SK-N-SH (cell line): Measurements from ENCODE around the gene MYL5. TPM values are rescaled to one million over a fixed set of nuclear protein-coding genes. Genes with fewer than 3 reads are reported as not detected.

ENCODE experiments used
- CTCF ChIA-PET: fragments of 300-600, 350-600 bp; formaldehyde crosslinking; extraction: SDS; loops from one replicate; lab custom pipeline; 2021; lab: Yijun Ruan, JAX
- POLR2A ChIA-PET: fragments of 350-600 bp; sonication (Branson Sonifier 250); formaldehyde crosslinking; extraction: SDS; loops from one replicate; lab custom pipeline; 2020; ENCODE audit warnings: antibody characterized with exemption, inconsistent platforms; lab: Yijun Ruan, JAX
- DNase-seq: peaks from one replicate; pipeline ENCODE4 v3.0.0; 2012
- H2AFZ ChIP-seq: fragments of 200-600 bp; sonication (generic); 2 replicates; pipeline ENCODE4 v1.8.1; 2016; ENCODE audit warnings: antibody characterized with exemption, mild to moderate bottlenecking, low read depth
- H3F3A ChIP-seq: fragments of 200-600 bp; sonication (generic); replicated peaks from 2 replicates; pipeline ENCODE3; 2016; ENCODE audit warnings: antibody characterized with exemption, mild to moderate bottlenecking; ENCODE audit not compliant: insufficient read depth
- H3K27ac ChIP-seq, 2 experiments: fragments of 200-500 bp in 1 of 2; fragments of 200-600 bp in 1 of 2; sonication (Bioruptor generic) in 1 of 2; sonication (generic), shearing (Covaris generic) in 1 of 2; 2 replicates each; pipeline versions ENCODE4 v1.5.1 to v1.6.1; 2014 to 2016; ENCODE audit warnings: low read depth in 2 of 2, inconsistent platforms in 1 of 2, low read length in 1 of 2, mild to moderate bottlenecking in 1 of 2, mixed read lengths in 1 of 2
- H3K27me3 ChIP-seq: fragments of 200-600 bp; sonication (generic), shearing (Covaris generic); 2 replicates; pipeline ENCODE4 v1.6.1; 2016; ENCODE audit warnings: mixed run types; ENCODE audit not compliant: insufficient read depth
- H3K36me3 ChIP-seq, 2 experiments: fragments of 200-500 bp in 1 of 2; fragments of 200-600 bp in 1 of 2; sonication (Bioruptor generic) in 1 of 2; sonication (generic) in 1 of 2; replicated peaks in 1 of 2; 2 replicates each; pipeline versions ENCODE3 to v1.5.1; 2014 to 2016; ENCODE audit warnings: low read length in 1 of 2, mild to moderate bottlenecking in 1 of 2; ENCODE audit not compliant: insufficient read depth in 2 of 2, control insufficient read depth in 1 of 2
- H3K4me1 ChIP-seq, 2 experiments: fragments of 200-500 bp in 1 of 2; fragments of 200-600 bp in 1 of 2; sonication (Bioruptor generic) in 1 of 2; sonication (generic), shearing (Covaris generic) in 1 of 2; 2 replicates each; pipeline versions ENCODE4 v1.5.1 to v1.6.1; 2014 to 2016; ENCODE audit warnings: low read depth in 1 of 2, low read length in 1 of 2, mixed run types in 1 of 2; ENCODE audit not compliant: insufficient read depth in 2 of 2, control insufficient read depth in 1 of 2
- H3K4me2 ChIP-seq: fragments of 200-600 bp; sonication (generic), shearing (Covaris generic); 2 replicates; pipeline ENCODE4 v1.6.1; 2017; ENCODE audit warnings: mixed run types
- H3K4me3 ChIP-seq, 2 experiments: fragments of 200-500 bp in 1 of 2; fragments of 200-600 bp in 1 of 2; sonication (Bioruptor generic) in 1 of 2; sonication (generic), shearing (Covaris generic) in 1 of 2; 2 replicates each; pipeline versions ENCODE4 v1.5.1 to v1.8.1; 2014 to 2016; ENCODE audit warnings: low read depth in 2 of 2, inconsistent platforms in 1 of 2, low read length in 1 of 2, mild to moderate bottlenecking in 1 of 2, mixed read lengths in 1 of 2, moderate library complexity in 1 of 2
- H3K79me2 ChIP-seq: fragments of 200-600 bp; sonication (generic); 2 replicates; pipeline ENCODE4 v1.8.1; 2017; ENCODE audit warnings: mild to moderate bottlenecking; ENCODE audit not compliant: insufficient read depth
- H3K9ac ChIP-seq: fragments of 200-600 bp; sonication (generic); 2 replicates; pipeline ENCODE4 v1.6.1; 2017; ENCODE audit warnings: mixed run types
- H3K9me2 ChIP-seq: fragments of 200-600 bp; sonication (generic); 2 replicates; pipeline ENCODE4 v1.6.1; 2017; ENCODE audit warnings: mixed run types
- H3K9me3 ChIP-seq: fragments of 200-600 bp; sonication (generic); 2 replicates; pipeline ENCODE4 v1.6.1; 2017; ENCODE audit warnings: mixed run types, mild to moderate bottlenecking, moderate library complexity
- H4K20me1 ChIP-seq: fragments of 200-600 bp; sonication (generic); 2 replicates; pipeline ENCODE4 v1.6.1; 2017; ENCODE audit warnings: mild to moderate bottlenecking, mixed run types; ENCODE audit not compliant: insufficient read depth
- ELF1 ChIP-seq: IDR thresholded peaks from 2 replicates; pipeline ENCODE4 v1.4.0; 2012
- EP300 ChIP-seq, 2 experiments: IDR thresholded peaks; 2 replicates each; pipeline versions ENCODE4 v1.4.0 to v1.6.1; 2012; ENCODE audit warnings: borderline replicate concordance in 1 of 2, low read depth in 1 of 2, low read length in 1 of 2
- FOXJ3 ChIP-seq: sonication (generic); formaldehyde crosslinking; IDR thresholded peaks from 2 replicates; pipeline ENCODE4 v1.5.1; 2020; ENCODE audit warnings: mild to moderate bottlenecking, missing genetic modification reagents
- FOXM1 ChIP-seq: IDR thresholded peaks from 2 replicates; pipeline ENCODE4 v1.4.0; 2012; ENCODE audit warnings: low read depth, mild to moderate bottlenecking
- GABPA ChIP-seq: IDR thresholded peaks from 2 replicates; pipeline ENCODE4 v1.4.0; 2012; ENCODE audit warnings: low read depth, mild to moderate bottlenecking
- GATA2 ChIP-seq: sonication (generic); formaldehyde crosslinking; IDR thresholded peaks from 2 replicates; pipeline ENCODE4 v1.5.0; 2020; ENCODE audit warnings: mild to moderate bottlenecking, missing genetic modification reagents
- JUND ChIP-seq: IDR thresholded peaks from 2 replicates; pipeline ENCODE4 v1.4.0; 2012
- MXI1 ChIP-seq: IDR thresholded peaks from 2 replicates; pipeline ENCODE4 v1.6.1; 2012; ENCODE audit warnings: mild to moderate bottlenecking, low read depth, low read length, improper control_type of control experiment
- RAD21 ChIP-seq: IDR thresholded peaks from 2 replicates; pipeline ENCODE4 v1.6.1; 2012; ENCODE audit warnings: mild to moderate bottlenecking, low read length
- RCOR1 ChIP-seq: fragments of 150-350 bp; IDR thresholded peaks from 2 replicates; pipeline ENCODE4 v1.6.1; 2017; ENCODE audit warnings: antibody characterized with exemption, low read length
- RFX5 ChIP-seq: IDR thresholded peaks from 2 replicates; pipeline ENCODE4 v1.6.1; 2012; ENCODE audit warnings: mild to moderate bottlenecking, improper control_type of control experiment, low read length
- WGBS: methylation state at CpG from one replicate; pipeline ENCODE4 v1.1.6; 2017; ENCODE audit warnings: low lambda C conversion rate; 5-methylcytosine and 5-hydroxymethylcytosine counted together
- polyA plus RNA-seq, 3 experiments: library from polyadenylated mRNA; depleted of rRNA; stranded (reverse); fragments of >200 nt; gene quantifications; 2 replicates each; pipeline ENCODE4 v1.2.3, GENCODE V29; 2012
- TF ChIP-seq, protein P1 (sequence below): IDR thresholded peaks from 2 replicates; pipeline ENCODE4 v1.6.1; 2012; ENCODE audit warnings: mild to moderate bottlenecking, low read depth, low read length, moderate library complexity
- TF ChIP-seq, protein P2 (sequence below): fragments of 150-350 bp; IDR thresholded peaks from 2 replicates; pipeline ENCODE4 v1.6.1; 2016; ENCODE audit warnings: mild to moderate bottlenecking, low read depth, low read length
- TF ChIP-seq, protein P3 (sequence below): fragments of 200-600 bp; sonication (generic); IDR thresholded peaks from 2 replicates; pipeline ENCODE4 v1.6.1; 2017; ENCODE audit warnings: antibody characterized with exemption, mild to moderate bottlenecking, moderate library complexity
- TF ChIP-seq, protein P4 (sequence below): IDR thresholded peaks from 2 replicates; pipeline ENCODE4; 2012

The MYL5 gene
- polyA plus RNA-seq, 1 of the 3 experiments (the other 2 are of a cell fraction) = 46.9 TPM

DNA sequence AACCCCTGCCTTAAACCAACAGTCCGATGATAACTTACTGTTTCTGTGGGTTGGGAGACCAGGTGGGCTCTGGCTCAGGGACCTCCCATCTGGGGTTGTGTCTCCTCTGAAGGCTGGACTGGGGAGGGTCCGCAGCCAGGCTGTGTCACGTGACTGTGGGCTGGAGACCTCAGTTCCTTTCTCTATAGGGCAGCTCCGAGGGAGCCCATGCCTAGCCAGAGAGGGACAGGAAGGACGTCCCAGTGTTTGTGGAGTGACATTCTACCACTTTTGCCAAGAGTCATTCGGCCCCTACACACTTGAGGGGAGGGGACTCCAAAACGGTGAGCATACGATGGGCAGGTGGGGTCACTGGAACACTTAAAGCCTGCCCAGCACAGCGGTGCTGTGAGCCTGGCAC lies 35.8 kb downstream of the MYL5 start:
- CTCF ChIA-PET = interaction anchor here (0.6 to 1.9 kb wide), 3 partner anchors 26 to 107 kb away, joined by 4 to 9 read pairs (median 5); no protein-coding TSS in a partner anchor
- H4K20me1 ChIP-seq = peaks cover 72% of the 10 kb centered on the region
- no peak for DNase-seq
- peaks cover 3% of the 10 kb centered on the region for H3F3A ChIP-seq
- TF ChIP-seq JUND (no peak), MXI1 (no peak), GATA2 (no peak), RFX5 (no peak), ELF1 (no peak), EP300 (IDR thresholded peaks at IDR 0.05; ENCODE audit: borderline replicate concordance in 1 of 2, low read depth in 1 of 2, low read length in 1 of 2) (no peak), RCOR1 (no peak), FOXM1 (no peak), RAD21 (no peak), FOXJ3 (CRISPR knock-in tag) (no peak), GABPA (no peak)
- TF ChIP-seq, protein P1, sequence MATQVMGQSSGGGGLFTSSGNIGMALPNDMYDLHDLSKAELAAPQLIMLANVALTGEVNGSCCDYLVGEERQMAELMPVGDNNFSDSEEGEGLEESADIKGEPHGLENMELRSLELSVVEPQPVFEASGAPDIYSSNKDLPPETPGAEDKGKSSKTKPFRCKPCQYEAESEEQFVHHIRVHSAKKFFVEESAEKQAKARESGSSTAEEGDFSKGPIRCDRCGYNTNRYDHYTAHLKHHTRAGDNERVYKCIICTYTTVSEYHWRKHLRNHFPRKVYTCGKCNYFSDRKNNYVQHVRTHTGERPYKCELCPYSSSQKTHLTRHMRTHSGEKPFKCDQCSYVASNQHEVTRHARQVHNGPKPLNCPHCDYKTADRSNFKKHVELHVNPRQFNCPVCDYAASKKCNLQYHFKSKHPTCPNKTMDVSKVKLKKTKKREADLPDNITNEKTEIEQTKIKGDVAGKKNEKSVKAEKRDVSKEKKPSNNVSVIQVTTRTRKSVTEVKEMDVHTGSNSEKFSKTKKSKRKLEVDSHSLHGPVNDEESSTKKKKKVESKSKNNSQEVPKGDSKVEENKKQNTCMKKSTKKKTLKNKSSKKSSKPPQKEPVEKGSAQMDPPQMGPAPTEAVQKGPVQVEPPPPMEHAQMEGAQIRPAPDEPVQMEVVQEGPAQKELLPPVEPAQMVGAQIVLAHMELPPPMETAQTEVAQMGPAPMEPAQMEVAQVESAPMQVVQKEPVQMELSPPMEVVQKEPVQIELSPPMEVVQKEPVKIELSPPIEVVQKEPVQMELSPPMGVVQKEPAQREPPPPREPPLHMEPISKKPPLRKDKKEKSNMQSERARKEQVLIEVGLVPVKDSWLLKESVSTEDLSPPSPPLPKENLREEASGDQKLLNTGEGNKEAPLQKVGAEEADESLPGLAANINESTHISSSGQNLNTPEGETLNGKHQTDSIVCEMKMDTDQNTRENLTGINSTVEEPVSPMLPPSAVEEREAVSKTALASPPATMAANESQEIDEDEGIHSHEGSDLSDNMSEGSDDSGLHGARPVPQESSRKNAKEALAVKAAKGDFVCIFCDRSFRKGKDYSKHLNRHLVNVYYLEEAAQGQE = no peak
- TF ChIP-seq, protein P2, sequence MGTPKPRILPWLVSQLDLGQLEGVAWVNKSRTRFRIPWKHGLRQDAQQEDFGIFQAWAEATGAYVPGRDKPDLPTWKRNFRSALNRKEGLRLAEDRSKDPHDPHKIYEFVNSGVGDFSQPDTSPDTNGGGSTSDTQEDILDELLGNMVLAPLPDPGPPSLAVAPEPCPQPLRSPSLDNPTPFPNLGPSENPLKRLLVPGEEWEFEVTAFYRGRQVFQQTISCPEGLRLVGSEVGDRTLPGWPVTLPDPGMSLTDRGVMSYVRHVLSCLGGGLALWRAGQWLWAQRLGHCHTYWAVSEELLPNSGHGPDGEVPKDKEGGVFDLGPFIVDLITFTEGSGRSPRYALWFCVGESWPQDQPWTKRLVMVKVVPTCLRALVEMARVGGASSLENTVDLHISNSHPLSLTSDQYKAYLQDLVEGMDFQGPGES = no peak
- TF ChIP-seq, protein P3, sequence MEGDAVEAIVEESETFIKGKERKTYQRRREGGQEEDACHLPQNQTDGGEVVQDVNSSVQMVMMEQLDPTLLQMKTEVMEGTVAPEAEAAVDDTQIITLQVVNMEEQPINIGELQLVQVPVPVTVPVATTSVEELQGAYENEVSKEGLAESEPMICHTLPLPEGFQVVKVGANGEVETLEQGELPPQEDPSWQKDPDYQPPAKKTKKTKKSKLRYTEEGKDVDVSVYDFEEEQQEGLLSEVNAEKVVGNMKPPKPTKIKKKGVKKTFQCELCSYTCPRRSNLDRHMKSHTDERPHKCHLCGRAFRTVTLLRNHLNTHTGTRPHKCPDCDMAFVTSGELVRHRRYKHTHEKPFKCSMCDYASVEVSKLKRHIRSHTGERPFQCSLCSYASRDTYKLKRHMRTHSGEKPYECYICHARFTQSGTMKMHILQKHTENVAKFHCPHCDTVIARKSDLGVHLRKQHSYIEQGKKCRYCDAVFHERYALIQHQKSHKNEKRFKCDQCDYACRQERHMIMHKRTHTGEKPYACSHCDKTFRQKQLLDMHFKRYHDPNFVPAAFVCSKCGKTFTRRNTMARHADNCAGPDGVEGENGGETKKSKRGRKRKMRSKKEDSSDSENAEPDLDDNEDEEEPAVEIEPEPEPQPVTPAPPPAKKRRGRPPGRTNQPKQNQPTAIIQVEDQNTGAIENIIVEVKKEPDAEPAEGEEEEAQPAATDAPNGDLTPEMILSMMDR = no peak
- TF ChIP-seq, protein P4, sequence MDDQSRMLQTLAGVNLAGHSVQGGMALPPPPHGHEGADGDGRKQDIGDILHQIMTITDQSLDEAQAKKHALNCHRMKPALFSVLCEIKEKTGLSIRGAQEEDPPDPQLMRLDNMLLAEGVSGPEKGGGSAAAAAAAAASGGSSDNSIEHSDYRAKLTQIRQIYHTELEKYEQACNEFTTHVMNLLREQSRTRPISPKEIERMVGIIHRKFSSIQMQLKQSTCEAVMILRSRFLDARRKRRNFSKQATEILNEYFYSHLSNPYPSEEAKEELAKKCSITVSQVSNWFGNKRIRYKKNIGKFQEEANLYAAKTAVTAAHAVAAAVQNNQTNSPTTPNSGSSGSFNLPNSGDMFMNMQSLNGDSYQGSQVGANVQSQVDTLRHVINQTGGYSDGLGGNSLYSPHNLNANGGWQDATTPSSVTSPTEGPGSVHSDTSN = no peak
- H3K79me2 ChIP-seq = peaks cover 90% of the 10 kb centered on the region
- no peaks in the 10 kb centered on the region for H3K27me3 ChIP-seq
- H3K4me3 ChIP-seq = no peak overlapping the region
- no peak overlapping the region for H2AFZ ChIP-seq
- peaks cover 4 to 10% of the 10 kb centered on the region in 2 experiments for H3K36me3 ChIP-seq
- H3K9me2 ChIP-seq = no peaks in the 10 kb centered on the region
- WGBS = 92% methylated on average over 5 of the region's 9 CpGs
- H3K27ac ChIP-seq = no peak overlapping the region
- no peak overlapping the region for H3K9ac ChIP-seq
- peaks cover 0 to 25% of the 10 kb centered on the region in 2 experiments; a peak in 2 of 4 replicates for H3K4me1 ChIP-seq
- POLR2A ChIA-PET = interaction anchor here (1.4 kb wide), 1 partner anchor 26 kb away, joined by 4 read pairs; no protein-coding TSS in a partner anchor
- H3K4me2 ChIP-seq = no peak overlapping the region
- no peaks in the 10 kb centered on the region for H3K9me3 ChIP-seq
